Activated CD4-positive, alpha-beta T cell treated with anti-CD3 and anti-CD28 coated beads, Interleukin-2, amount 10 ng/mL, durations not matched to agents 7 days and 5 days (primary cell): Measurements from ENCODE around the gene ZNF76. TPM values are rescaled to one million over a fixed set of nuclear protein-coding genes. Genes with fewer than 3 reads are reported as not detected.

Source experiments
- CTCF ChIA-PET: fragments of 350-600 bp; sonication (Branson Sonifier 250); formaldehyde crosslinking; loops from one replicate; lab custom pipeline; 2021; ENCODE audit warnings: antibody characterized with exemption; lab: Charles Lee
- POLR2A ChIA-PET: fragments of 350-600 bp; sonication (Branson Sonifier 250); formaldehyde crosslinking; loops from one replicate; lab custom pipeline; 2021; ENCODE audit warnings: antibody characterized with exemption; lab: Charles Lee
- DNase-seq: peaks from one replicate; pipeline ENCODE4 v3.0.0-alpha.2; 2020
- H3K27ac Mint-ChIP-seq: one replicate; pipeline ENCODE4 v1.8.0; 2021; ENCODE audit warnings: mild to moderate bottlenecking, moderate library complexity, mixed read lengths
- H3K27me3 Mint-ChIP-seq: one replicate; pipeline ENCODE4 v1.8.0; 2021; ENCODE audit warnings: mixed read lengths
- H3K36me3 Mint-ChIP-seq: one replicate; pipeline ENCODE4 v1.8.0; 2021; ENCODE audit warnings: low read depth, mixed read lengths
- H3K4me1 Mint-ChIP-seq: one replicate; pipeline ENCODE4 v1.8.0; 2021; ENCODE audit warnings: mixed read lengths
- H3K4me3 Mint-ChIP-seq: one replicate; pipeline ENCODE4 v1.8.0; 2021; ENCODE audit warnings: mild to moderate bottlenecking, moderate library complexity, mixed read lengths
- H3K9me3 Mint-ChIP-seq: one replicate; pipeline ENCODE4 v1.8.0; 2021; ENCODE audit warnings: mixed read lengths
- total RNA-seq, 2 experiments: library from RNA; stranded (reverse); gene quantifications; one replicate each; pipeline ENCODE4 v1.2.3, GENCODE V29; 2021

ZNF76 gene
- total RNA-seq, 2 experiments from 2014 or later: 41.1 to 42.4 TPM

DNA sequence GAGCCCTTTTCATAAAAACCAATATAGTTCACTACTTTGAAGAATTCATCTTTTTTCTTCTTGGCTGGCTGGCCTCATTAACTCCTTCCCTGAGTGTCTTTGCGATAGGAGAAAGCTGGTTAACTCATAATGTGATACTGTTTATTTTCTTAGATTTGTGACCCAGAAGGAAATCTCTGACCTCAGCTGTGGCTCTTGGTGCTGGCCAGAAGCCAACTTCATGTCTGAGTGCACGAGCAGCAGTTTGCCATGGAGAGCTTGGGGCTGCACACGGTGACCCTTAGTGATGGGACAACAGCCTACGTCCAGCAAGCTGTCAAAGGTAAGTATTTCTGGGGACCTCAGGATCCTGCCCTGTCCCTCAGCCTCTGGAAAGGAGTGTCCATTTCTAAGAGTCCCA is 21.4 kb downstream of the ZNF76 start:
- H3K9me3 Mint-ChIP-seq: no peaks in the 10 kb centered on the region
- H3K27me3 Mint-ChIP-seq: no peaks in the 10 kb centered on the region
- H3K4me1 Mint-ChIP-seq: peaks cover 2% of the 10 kb centered on the region
- POLR2A ChIA-PET: no interaction called here
- no peak overlapping the region for H3K27ac Mint-ChIP-seq
- H3K4me3 Mint-ChIP-seq: no peak overlapping the region
- CTCF ChIA-PET: interaction anchor here (1.3 to 1.5 kb wide), 2 partner anchors 8 to 17 kb away, joined by 4 to 6 read pairs; partner anchors contain the start of gene DEF6
- DNase-seq: no peak
- H3K36me3 Mint-ChIP-seq: peaks cover 28% of the 10 kb centered on the region

DNA sequence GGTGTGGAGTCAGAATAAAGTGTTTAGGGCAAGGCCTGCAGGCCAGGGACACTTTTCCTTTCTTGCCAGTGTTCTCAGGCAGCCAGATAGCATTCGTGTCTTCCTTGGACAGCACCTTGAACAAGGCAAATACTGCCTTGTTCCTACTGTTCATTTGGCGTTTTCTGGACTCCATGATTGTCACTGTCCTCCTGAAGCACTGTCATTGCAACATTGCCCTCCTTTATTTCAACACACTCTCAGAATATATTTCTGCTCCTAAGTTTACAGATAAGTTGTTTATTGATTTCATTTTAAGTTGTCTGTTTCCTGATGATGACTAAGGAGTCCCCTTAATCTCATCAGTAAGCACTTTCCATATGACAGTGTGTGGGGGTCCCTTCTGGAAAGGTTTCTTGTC is 22.9 kb downstream of the ZNF76 start:
- H3K4me1 Mint-ChIP-seq: peaks cover 2% of the 10 kb centered on the region
- H3K9me3 Mint-ChIP-seq: no peaks in the 10 kb centered on the region
- H3K36me3 Mint-ChIP-seq: peaks cover 34% of the 10 kb centered on the region
- CTCF ChIA-PET: interaction anchor here (0.9 kb wide), 1 partner anchor 9 kb away, joined by 3 read pairs; no protein-coding TSS in a partner anchor
- DNase-seq: no peak
- H3K27me3 Mint-ChIP-seq: no peaks in the 10 kb centered on the region
- H3K4me3 Mint-ChIP-seq: no peak overlapping the region
- H3K27ac Mint-ChIP-seq: no peak overlapping the region
- POLR2A ChIA-PET: no interaction called here

DNA sequence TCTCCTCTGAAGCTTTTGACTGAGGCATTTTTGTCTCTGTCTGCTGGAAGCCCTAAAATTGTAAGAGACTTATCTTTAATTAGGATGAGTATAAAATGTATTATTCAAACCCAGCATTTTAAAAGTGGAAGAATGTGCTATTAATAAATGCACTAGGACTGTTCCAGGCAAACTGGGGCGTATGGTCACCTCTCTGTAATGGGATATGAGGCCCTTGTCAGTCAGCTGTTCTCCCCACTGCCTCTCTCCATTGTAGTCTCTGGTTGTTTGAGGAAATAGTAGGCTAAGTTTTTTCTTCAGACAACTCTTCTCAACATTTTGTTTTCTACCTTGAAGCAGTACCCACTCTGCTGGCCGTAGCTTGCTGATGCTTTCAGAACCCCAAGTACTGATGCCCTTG is 23.8 kb downstream of the ZNF76 start:
- H3K27ac Mint-ChIP-seq: no peak overlapping the region
- no peaks in the 10 kb centered on the region for H3K27me3 Mint-ChIP-seq
- POLR2A ChIA-PET: no interaction called here
- no peaks in the 10 kb centered on the region for H3K9me3 Mint-ChIP-seq
- CTCF ChIA-PET: interaction anchor here (0.9 to 1.0 kb wide), 2 partner anchors 8 to 14 kb away, joined by 3 read pairs; partner anchors contain the start of gene DEF6
- H3K4me3 Mint-ChIP-seq: no peak overlapping the region
- peaks cover under 1% of the 10 kb centered on the region for H3K4me1 Mint-ChIP-seq
- peaks cover 36% of the 10 kb centered on the region for H3K36me3 Mint-ChIP-seq
- DNase-seq: no peak

DNA sequence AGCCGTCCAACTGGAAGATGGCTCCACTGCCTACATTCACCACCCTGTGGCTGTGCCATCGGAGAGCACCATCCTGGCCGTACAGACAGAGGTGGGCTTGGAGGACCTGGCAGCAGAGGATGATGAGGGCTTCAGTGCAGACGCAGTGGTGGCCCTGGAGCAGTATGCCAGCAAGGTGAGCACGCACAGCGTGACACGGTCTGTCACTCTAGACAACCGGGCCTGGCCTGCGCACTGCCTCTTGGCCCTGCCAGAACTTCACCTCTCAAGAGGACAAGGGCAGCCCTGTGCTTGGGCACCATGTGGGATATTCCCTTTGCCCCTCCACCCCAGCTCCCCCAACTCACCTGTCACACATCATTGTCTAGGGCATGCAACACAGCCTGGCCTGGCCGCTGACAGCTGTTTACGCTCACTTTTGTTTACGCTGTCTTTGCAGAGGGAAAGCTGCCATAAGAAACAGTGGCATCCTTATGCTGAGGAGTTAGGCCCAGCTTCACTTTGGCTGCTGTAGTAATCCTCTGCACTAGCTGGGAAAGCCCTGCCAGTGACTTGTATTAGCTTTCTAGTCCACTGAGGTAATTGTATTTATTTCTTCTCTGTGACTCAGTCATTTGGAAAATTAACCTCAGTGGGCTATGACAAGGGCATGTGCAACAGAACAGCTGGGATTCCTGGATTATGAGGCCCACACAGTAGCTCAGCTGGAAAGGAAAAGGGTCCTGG is 28.3 kb downstream of the ZNF76 start:
- H3K9me3 Mint-ChIP-seq: no peaks in the 10 kb centered on the region
- H3K4me3 Mint-ChIP-seq: no peak overlapping the region
- no peaks in the 10 kb centered on the region for H3K4me1 Mint-ChIP-seq
- ChIA-PET POLR2A (no interaction called here), CTCF (interaction anchor here (0.8 to 3.9 kb wide), 7 partner anchors 9 to 170 kb away, joined by 3 to 22 read pairs (median 4); partner anchors contain the start of gene DEF6)
- H3K27me3 Mint-ChIP-seq: no peaks in the 10 kb centered on the region
- DNase-seq: no peak
- H3K36me3 Mint-ChIP-seq: peaks cover 31% of the 10 kb centered on the region
- H3K27ac Mint-ChIP-seq: no peak overlapping the region

DNA sequence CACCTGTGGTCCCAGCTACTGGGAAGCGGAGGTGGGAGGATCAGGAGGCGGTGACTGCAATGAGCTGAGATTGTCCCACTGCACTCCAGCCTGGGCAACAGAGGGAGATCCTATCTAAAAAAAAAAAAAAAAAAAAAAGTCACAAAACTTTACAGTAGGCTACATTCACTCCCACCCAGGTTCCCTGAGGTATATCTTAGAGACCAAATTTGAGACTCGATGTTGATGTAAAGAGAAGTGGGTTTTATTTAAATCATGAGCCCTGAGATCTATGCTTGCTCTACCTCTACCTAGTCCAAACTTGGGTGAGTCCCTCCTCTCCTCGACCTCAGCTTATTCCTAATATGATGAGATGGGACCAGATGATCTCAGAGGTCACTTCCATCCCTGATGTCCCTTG is 29.3 kb downstream of the ZNF76 start:
- CTCF ChIA-PET: interaction anchor here (1.0 to 2.2 kb wide), 6 partner anchors 9 to 169 kb away, joined by 3 to 11 read pairs (median 4); no protein-coding TSS in a partner anchor
- no peaks in the 10 kb centered on the region for H3K4me1 Mint-ChIP-seq
- no peak overlapping the region for H3K4me3 Mint-ChIP-seq
- no peak for DNase-seq
- H3K27ac Mint-ChIP-seq: no peak overlapping the region
- H3K27me3 Mint-ChIP-seq: no peaks in the 10 kb centered on the region
- no peaks in the 10 kb centered on the region for H3K9me3 Mint-ChIP-seq
- POLR2A ChIA-PET: no interaction called here
- H3K36me3 Mint-ChIP-seq: peaks cover 27% of the 10 kb centered on the region

DNA sequence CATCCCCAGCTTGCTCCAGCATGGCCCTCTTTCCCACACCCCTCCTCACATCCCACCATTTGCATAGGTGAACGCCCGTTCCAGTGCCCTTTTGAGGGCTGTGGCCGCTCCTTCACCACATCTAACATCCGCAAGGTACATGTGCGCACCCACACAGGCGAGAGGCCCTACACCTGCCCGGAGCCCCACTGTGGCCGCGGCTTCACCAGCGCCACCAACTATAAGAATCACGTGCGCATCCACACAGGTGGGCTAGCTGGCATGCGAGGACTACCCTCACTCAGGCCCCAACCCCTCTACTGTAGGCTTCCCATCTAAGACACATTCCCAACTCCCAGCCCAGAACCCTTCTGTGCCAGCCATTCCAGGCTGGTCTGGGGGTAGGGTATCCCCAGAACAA is 32.0 kb downstream of the ZNF76 start:
- no peak overlapping the region for H3K4me3 Mint-ChIP-seq
- H3K9me3 Mint-ChIP-seq: no peaks in the 10 kb centered on the region
- POLR2A ChIA-PET: no interaction called here
- CTCF ChIA-PET: interaction anchor here (1.0 kb wide), 1 partner anchor 9 kb away, joined by 3 read pairs; no protein-coding TSS in a partner anchor
- H3K4me1 Mint-ChIP-seq: peaks cover 8% of the 10 kb centered on the region
- H3K27ac Mint-ChIP-seq: no peak overlapping the region
- no peaks in the 10 kb centered on the region for H3K27me3 Mint-ChIP-seq
- peaks cover 32% of the 10 kb centered on the region for H3K36me3 Mint-ChIP-seq
- DNase-seq: no peak

DNA sequence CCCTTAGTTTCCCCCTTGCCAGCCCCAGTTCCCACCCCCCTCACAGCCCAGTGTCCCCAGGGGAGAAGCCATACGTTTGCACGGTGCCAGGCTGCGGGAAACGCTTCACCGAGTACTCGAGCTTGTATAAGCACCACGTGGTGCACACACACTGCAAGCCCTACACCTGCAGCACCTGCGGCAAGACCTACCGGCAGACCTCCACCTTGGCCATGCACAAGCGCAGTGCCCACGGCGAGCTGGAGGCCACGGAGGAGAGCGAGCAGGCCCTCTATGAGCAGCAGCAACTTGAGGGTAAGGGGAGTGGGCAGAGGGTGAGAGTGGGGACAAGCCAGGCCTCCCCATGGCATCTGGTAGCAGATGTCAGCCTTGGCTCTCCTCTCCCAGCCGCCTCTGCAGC is 33.0 kb downstream of the ZNF76 start:
- H3K36me3 Mint-ChIP-seq: peaks cover 28% of the 10 kb centered on the region
- CTCF ChIA-PET: interaction anchor here (0.6 to 1.6 kb wide), 6 partner anchors 151 to 493 kb away, joined by 3 to 5 read pairs (median 3); partner anchors contain the start of gene RPL10A

DNA sequence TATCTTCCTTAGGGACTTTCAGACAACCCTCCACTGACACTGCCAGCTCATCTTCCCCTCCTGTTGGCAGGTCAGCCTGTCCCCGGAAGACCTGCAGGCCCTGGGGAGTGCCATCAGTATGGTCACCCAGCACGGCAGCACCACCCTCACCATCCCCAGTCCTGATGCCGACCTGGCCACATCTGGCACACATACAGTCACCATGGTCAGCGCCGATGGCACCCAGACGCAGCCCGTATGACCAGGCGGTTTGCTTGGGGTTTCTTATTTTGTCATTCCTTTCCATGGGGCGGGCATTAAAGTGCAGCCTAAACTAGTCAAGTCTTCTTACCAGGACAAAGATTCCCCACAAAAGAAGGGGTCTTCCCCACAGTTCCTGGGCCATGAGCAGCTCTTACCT is 34.1 kb downstream of the ZNF76 start:
- no peaks in the 10 kb centered on the region for H3K27me3 Mint-ChIP-seq
- ChIA-PET CTCF (interaction anchor here (0.5 to 1.6 kb wide), 3 partner anchors 8 to 170 kb away, joined by 3 to 6 read pairs (median 5); no protein-coding TSS in a partner anchor), POLR2A (no interaction called here)
- H3K27ac Mint-ChIP-seq: no peak overlapping the region
- H3K9me3 Mint-ChIP-seq: no peaks in the 10 kb centered on the region
- DNase-seq: no peak
- H3K4me1 Mint-ChIP-seq: peaks cover 19% of the 10 kb centered on the region
- H3K36me3 Mint-ChIP-seq: peaks cover 28% of the 10 kb centered on the region
- H3K4me3 Mint-ChIP-seq: no peak overlapping the region

More for the DNA sequence above, 33.0 kb downstream of the ZNF76 start:
- H3K4me1 Mint-ChIP-seq: peaks cover 18% of the 10 kb centered on the region
- H3K9me3 Mint-ChIP-seq: no peaks in the 10 kb centered on the region
- H3K4me3 Mint-ChIP-seq: no peak overlapping the region
- no peak for DNase-seq
- no peak overlapping the region for H3K27ac Mint-ChIP-seq
- no peaks in the 10 kb centered on the region for H3K27me3 Mint-ChIP-seq
- POLR2A ChIA-PET: no interaction called here

DNA sequence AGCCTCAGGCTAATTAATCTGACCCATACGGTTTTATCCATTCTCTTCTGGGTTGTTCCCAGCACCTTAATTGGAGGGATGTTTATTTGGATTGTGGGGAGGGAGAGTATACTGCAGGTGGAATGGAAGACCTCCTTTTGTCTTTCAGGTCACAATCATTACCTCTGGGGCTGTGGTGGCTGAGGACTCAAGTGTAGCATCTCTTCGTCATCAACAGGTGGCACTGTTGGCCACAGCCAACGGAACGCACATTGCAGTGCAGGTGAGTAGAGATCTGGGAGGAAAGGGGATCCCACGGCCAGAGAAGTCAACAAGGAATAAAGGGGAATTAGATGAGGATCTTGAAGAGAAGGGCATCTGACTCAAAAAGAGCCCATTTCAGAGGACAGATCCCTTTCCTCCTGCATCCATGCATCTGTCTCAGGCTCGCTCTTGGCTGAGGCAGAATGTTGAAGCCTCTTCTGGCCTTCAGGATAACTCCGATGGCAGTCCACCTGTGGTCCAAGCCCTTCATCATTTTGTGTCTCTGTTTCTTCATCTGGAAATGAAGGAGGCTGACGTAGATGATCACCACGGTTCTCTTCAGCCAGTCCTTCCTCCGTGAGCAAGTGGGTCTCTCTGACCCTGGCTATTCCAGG is 34.9 kb downstream of the ZNF76 start:
- no peaks in the 10 kb centered on the region for H3K9me3 Mint-ChIP-seq
- peaks cover 35% of the 10 kb centered on the region for H3K36me3 Mint-ChIP-seq
- DNase-seq: peak; percentile 63
- ChIA-PET CTCF (interaction anchor here (0.5 to 1.6 kb wide), 3 partner anchors 9 to 171 kb away, joined by 3 to 6 read pairs (median 5); no protein-coding TSS in a partner anchor), POLR2A (no interaction called here)
- H3K27me3 Mint-ChIP-seq: no peaks in the 10 kb centered on the region
- H3K27ac Mint-ChIP-seq: no peak overlapping the region
- no peak overlapping the region for H3K4me3 Mint-ChIP-seq
- peaks cover 24% of the 10 kb centered on the region for H3K4me1 Mint-ChIP-seq

DNA sequence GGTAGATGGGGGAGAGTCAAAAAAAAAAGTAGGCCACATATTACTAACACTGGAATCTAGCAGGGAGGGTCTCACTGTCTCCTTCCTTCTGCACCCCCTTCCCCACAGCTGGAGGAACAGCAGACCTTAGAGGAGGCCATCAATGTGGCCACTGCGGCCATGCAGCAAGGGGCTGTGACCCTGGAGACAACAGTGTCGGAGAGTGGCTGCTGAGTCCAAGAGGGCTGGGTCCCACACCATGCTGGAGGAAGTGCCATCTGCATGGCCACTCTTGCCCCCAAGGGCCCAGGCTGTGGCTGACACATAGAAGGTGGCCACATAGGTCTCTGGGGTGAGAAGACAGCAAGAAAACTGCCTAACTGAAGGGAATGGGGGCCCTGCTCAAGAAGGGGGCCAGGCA is 35.5 kb downstream of the ZNF76 start:
- no peak for DNase-seq
- no peak overlapping the region for H3K4me3 Mint-ChIP-seq
- no peaks in the 10 kb centered on the region for H3K9me3 Mint-ChIP-seq
- POLR2A ChIA-PET: no interaction called here
- no peak overlapping the region for H3K27ac Mint-ChIP-seq
- peaks cover 39% of the 10 kb centered on the region for H3K36me3 Mint-ChIP-seq
- peaks cover 28% of the 10 kb centered on the region for H3K4me1 Mint-ChIP-seq
- CTCF ChIA-PET: interaction anchor here (0.6 to 2.6 kb wide), 7 partner anchors 30 to 460 kb away, joined by 3 to 10 read pairs (median 5); partner anchors contain the start of genes ARMC12 and RPL10A
- no peaks in the 10 kb centered on the region for H3K27me3 Mint-ChIP-seq

DNA sequence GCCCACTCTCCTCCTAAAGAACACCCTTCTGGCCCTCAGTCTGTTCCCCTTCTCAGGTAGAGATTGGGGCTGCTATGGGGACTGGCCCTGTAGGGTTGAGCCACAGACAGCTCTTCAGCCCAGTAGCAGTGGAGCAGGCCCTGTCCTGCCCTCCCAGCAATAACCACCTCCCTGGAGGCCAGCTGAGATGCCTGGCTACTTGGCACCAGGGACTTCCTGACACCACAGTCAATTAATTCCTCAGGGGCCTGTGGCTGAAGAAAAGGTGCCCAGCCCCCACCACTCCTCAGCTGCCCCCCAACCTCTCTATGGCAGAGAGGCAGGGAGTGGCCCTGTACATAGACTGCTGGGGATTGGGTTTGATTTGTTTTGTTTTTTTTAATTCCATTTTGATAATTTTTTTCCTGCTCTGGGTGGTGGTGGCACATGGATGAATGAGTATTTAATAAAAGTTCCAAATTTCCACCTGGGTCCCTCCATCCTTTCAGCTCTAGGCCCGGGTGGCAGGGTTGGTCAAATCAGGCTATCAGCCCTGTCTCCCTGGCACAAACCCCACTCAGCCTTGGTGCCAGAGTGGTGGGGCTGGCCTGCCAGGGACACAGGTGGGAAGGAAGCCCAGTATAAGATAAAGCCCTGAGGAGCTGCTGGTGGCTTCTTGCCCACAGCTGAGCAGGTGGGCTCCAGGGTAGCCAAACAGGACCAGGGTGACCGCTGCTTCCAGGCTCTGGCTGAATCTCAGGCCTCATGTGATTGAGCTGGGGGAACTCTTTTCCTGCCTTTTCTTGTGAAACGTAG is 36.2 kb downstream of the ZNF76 start:
- H3K4me1 Mint-ChIP-seq: peaks cover 34% of the 10 kb centered on the region
- CTCF ChIA-PET: interaction anchor here (0.6 to 3.4 kb wide), 20 partner anchors 9 to 1817 kb away, joined by 3 to 25 read pairs (median 4); partner anchors contain the start of genes ARMC12, FANCE, PPARD and RPL10A
- peaks cover 45% of the 10 kb centered on the region for H3K36me3 Mint-ChIP-seq
- no peak for DNase-seq
- POLR2A ChIA-PET: no interaction called here
- H3K9me3 Mint-ChIP-seq: no peaks in the 10 kb centered on the region
- H3K27ac Mint-ChIP-seq: peak overlapping the region; percentile 31
- no peak overlapping the region for H3K4me3 Mint-ChIP-seq
- H3K27me3 Mint-ChIP-seq: no peaks in the 10 kb centered on the region
